Dendritic cell treated with granulocyte-macrophage colony-stimulating factor and Interleukin-4, amounts not matched to agents 40 ng/mL and 50 ng/mL, for 4 days (primary cell): ENCODE measurements around the gene CORO6.
A peak's percentile ranks its signal among the peaks of the same experiment; 100 is the strongest.

ENCODE experiments used
- H3K27ac Mint-ChIP-seq: one replicate; pipeline ENCODE4 v1.8.0; 2022; ENCODE audit warnings: mild to moderate bottlenecking, mixed read lengths
- H3K27me3 Mint-ChIP-seq: one replicate; pipeline ENCODE4 v1.8.0; 2022; ENCODE audit warnings: mild to moderate bottlenecking, mixed read lengths
- H3K36me3 Mint-ChIP-seq: one replicate; pipeline ENCODE4 v1.8.0; 2022; ENCODE audit warnings: low read depth, mixed read lengths
- H3K4me1 Mint-ChIP-seq: one replicate; pipeline ENCODE4 v1.8.0; 2022; ENCODE audit warnings: low read depth, mixed read lengths
- H3K4me3 Mint-ChIP-seq: one replicate; pipeline ENCODE4 v1.8.0; 2022; ENCODE audit warnings: mild to moderate bottlenecking, moderate library complexity, mixed read lengths
- H3K9me3 Mint-ChIP-seq: one replicate; pipeline ENCODE4 v1.8.0; 2022; ENCODE audit warnings: mixed read lengths
- intact Hi-C: fragments of 100-400 bp; cut with micrococcal nuclease; formaldehyde crosslinking; loops from one replicate; pipeline ENCODE4 v1.15.0; 2022

CORO6 gene

GRCh38 chr17:29577001-29577370 lies 45.7 kb downstream of the CORO6 start:
- peaks cover 25% of the 10 kb centered on the region for H3K4me1 Mint-ChIP-seq
- no peak overlapping the region for H3K27ac Mint-ChIP-seq
- H3K36me3 Mint-ChIP-seq, result peaks cover 98% of the 10 kb centered on the region
- intact Hi-C loops, result no loop called here
- no peak overlapping the region for H3K4me3 Mint-ChIP-seq
- H3K27me3 Mint-ChIP-seq, result no peaks in the 10 kb centered on the region
- H3K9me3 Mint-ChIP-seq, result no peaks in the 10 kb centered on the region

DNA sequence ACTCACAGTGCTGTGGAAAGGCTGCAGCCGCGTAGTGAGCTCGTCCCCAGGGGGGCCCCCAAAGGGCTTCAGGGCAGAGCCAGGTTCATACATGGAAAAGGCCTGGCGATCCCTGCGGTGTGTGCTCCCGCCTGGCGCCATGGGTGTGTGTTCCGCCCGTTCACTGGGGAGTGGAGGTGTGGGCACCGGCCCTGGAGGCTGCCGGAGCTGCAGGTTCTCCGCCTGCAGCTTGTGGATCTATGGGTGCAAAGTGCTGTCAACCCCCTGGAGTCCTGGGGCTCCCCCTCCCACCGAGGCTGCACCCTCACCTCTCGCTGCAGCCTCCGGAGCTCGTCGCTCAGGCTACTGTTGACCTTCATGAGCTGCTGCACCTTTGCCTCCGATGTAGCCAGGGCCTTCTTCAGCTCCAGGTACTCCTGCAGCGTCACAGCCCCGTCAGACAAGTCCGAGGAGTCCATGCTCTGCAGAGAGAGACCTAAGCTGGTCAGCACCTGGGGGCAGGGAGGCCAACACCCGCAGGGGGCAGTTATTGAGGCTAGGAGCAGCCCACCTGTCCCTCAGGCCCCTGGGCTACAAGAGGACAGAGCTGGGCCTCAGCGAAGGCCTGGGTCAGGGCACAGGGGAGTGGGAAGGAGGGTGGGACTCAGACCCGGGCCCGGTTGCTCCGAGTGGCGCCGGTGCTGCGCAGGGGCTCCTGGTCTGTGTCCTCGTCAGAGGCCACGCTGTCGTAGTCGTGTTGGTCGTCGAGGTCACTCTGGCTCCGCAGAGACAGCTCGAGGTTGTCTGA lies 46.3 kb downstream of the CORO6 start:
- Mint-ChIP-seq H3K27me3 (no peaks in the 10 kb centered on the region), H3K9me3 (no peaks in the 10 kb centered on the region), H3K4me3 (no peak overlapping the region), H3K27ac (no peak overlapping the region), H3K36me3 (peaks cover 98% of the 10 kb centered on the region), H3K4me1 (peaks cover 30% of the 10 kb centered on the region)
- intact Hi-C loops, result no loop called here

GRCh38 chr17:29575511-29576213 lies 47.0 kb downstream of the CORO6 start:
- intact Hi-C loops, result no loop called here
- peak overlapping the region; percentile 8 for H3K27ac Mint-ChIP-seq
- peaks cover 98% of the 10 kb centered on the region for H3K36me3 Mint-ChIP-seq

GRCh38 chr17:29574732-29575510 lies 47.8 kb downstream of the CORO6 start:
- H3K9me3 Mint-ChIP-seq, result no peaks in the 10 kb centered on the region
- no peak overlapping the region for H3K4me3 Mint-ChIP-seq
- no peaks in the 10 kb centered on the region for H3K27me3 Mint-ChIP-seq
- peaks cover 33% of the 10 kb centered on the region for H3K4me1 Mint-ChIP-seq
- H3K36me3 Mint-ChIP-seq, result peaks cover 96% of the 10 kb centered on the region
- H3K27ac Mint-ChIP-seq, result peak overlapping the region; percentile 8
- intact Hi-C loops, result no loop called here

More at GRCh38 chr17:29575511-29576213, 47.0 kb downstream of the CORO6 start:
- Mint-ChIP-seq H3K4me1 (peaks cover 38% of the 10 kb centered on the region), H3K4me3 (no peak overlapping the region), H3K9me3 (no peaks in the 10 kb centered on the region), H3K27me3 (no peaks in the 10 kb centered on the region)

- intact Hi-C loops, result no loop called here
- no peaks in the 10 kb centered on the region for H3K27me3 Mint-ChIP-seq
- no peak overlapping the region for H3K4me3 Mint-ChIP-seq
- H3K36me3 Mint-ChIP-seq, result peaks cover 90% of the 10 kb centered on the region
- H3K9me3 Mint-ChIP-seq, result no peaks in the 10 kb centered on the region
- H3K4me1 Mint-ChIP-seq, result peaks cover 37% of the 10 kb centered on the region
- peak overlapping the region; percentile 8 for H3K27ac Mint-ChIP-seq
Observed at GRCh38 chr17:29573871-29574731, 48.6 kb downstream of the CORO6 start.

GRCh38 chr17:29573558-29573869 lies 49.2 kb downstream of the CORO6 start:
- Mint-ChIP-seq H3K36me3 (peaks cover 90% of the 10 kb centered on the region), H3K27me3 (no peaks in the 10 kb centered on the region), H3K27ac (no peak overlapping the region), H3K4me3 (no peak overlapping the region), H3K9me3 (no peaks in the 10 kb centered on the region), H3K4me1 (peaks cover 42% of the 10 kb centered on the region)
- intact Hi-C loops, result no loop called here

DNA sequence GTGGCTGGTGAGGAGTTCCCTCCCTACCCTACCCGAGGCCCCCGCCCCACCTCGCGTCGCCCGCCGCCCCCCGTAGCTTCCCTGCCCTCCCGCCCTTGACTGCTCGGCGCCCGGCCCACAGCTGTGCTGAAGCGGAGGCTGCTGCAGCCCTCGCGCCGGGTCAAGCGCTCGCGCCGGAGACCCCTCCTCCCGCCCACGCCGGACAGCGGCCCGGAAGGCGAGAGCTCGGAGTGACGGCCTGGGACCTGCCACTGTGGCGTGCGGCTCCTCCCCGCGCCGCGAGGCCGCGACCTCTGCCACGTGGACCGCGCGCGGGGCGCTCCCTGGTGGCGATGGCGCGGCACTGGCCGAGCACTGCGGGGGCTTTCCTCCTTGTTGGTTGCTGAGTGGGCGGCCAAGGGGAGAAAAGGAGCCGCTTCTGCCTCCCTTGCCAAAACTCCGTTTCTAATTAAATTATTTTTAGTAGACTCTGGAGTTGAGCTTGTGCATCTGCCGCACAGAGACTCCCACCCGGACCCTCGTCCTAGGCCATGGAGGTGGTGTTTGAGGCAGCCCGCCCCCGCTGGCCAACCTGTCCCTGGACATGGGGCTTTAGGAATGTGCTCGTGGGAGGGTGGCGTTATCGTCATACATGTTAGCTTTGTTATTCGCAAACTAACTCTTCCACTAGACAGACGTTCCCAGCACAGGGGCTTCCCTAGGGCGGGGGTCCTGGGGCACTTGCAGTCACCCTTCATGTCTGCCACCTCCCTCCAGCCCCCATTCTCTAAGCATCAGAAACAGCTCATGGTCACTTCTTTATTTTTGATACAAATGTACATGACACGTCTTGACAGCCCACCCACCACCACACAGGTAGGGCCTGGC lies 49.8 kb downstream of the CORO6 start:
- H3K27ac Mint-ChIP-seq, result no peak overlapping the region
- H3K4me3 Mint-ChIP-seq, result no peak overlapping the region

GRCh38 chr17:29571883-29572681 lies 50.6 kb downstream of the CORO6 start:
- Mint-ChIP-seq H3K36me3 (peaks cover 90% of the 10 kb centered on the region), H3K9me3 (no peaks in the 10 kb centered on the region), H3K27me3 (no peaks in the 10 kb centered on the region), H3K4me3 (no peak overlapping the region), H3K27ac (no peak overlapping the region), H3K4me1 (peaks cover 48% of the 10 kb centered on the region)
- intact Hi-C loops, result no loop called here

More for the DNA sequence above, 49.8 kb downstream of the CORO6 start:
- peaks cover 48% of the 10 kb centered on the region for H3K4me1 Mint-ChIP-seq
- no peaks in the 10 kb centered on the region for H3K9me3 Mint-ChIP-seq
- no peaks in the 10 kb centered on the region for H3K27me3 Mint-ChIP-seq
- peaks cover 90% of the 10 kb centered on the region for H3K36me3 Mint-ChIP-seq
- intact Hi-C loops, result no loop called here

DNA sequence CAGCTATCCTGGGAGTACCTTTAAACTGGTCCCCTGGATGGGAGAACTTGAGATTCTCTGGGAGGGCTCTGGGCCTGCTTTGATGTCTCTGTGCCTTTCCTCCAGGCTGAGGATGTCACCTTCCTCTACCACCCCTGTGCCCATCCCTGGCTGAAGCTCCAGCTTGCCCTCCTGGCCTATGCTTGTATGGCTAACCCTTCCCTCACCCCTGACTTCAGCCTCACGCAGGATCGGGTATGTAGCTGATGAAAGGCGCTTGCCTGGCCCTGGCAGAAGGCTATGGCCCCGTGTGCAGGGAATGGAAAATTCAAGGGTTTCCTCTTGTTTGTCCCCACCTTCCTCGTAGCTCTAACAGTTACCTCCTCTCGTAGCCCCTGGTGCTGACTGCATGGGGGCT lies 51.2 kb downstream of the CORO6 start:
- Mint-ChIP-seq H3K27me3 (no peaks in the 10 kb centered on the region), H3K36me3 (peaks cover 87% of the 10 kb centered on the region), H3K4me1 (peaks cover 48% of the 10 kb centered on the region), H3K4me3 (no peak overlapping the region), H3K9me3 (no peaks in the 10 kb centered on the region), H3K27ac (no peak overlapping the region)
- intact Hi-C loops, result no loop called here

- Mint-ChIP-seq H3K4me1 (peaks cover 57% of the 10 kb centered on the region), H3K4me3 (no peak overlapping the region), H3K27ac (no peak overlapping the region), H3K9me3 (no peaks in the 10 kb centered on the region), H3K27me3 (no peaks in the 10 kb centered on the region), H3K36me3 (peaks cover 84% of the 10 kb centered on the region)
- intact Hi-C loops, result no loop called here
Observed at GRCh38 chr17:29570521-29570920, 52.2 kb downstream of the CORO6 start.

DNA sequence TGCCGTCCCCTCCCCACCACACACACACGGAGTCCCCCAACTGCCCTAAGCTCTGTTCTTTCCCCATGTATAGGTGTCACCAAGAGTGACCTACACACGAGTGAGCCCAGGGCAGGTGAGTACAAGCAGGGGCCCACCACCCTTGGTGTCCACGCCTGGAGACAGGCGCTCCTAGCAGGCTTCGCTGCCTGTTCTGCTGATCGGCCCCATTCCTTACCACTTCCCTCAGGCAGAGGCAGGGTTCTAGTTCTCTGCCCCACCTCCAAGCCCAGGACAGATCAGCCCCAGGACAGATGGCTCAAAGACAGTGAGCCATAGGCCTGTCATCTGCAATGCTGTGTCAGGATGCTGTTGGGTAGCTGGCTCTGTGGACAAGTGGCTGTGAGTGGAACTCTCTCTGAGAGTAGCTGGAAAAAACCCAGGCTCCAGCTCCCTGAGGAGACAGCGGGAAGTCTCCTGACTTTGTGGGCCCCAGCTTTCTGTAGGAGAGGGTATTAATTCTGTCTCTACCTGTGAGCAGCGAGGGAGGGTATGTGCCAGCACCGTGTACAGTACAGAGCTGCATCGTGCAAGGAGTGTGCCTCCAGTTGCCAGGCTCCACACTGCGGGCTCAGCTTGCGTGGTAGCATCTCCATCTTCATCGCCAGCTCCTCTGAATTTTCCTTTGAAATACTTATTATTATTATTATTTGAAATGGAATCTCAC lies 53.3 kb downstream of the CORO6 start:
- H3K4me3 Mint-ChIP-seq, result peak overlapping the region; percentile 98
- H3K27ac Mint-ChIP-seq, result peak overlapping the region; percentile 95
- H3K36me3 Mint-ChIP-seq, result peaks cover 73% of the 10 kb centered on the region
- H3K27me3 Mint-ChIP-seq, result no peaks in the 10 kb centered on the region
- intact Hi-C loops, result loop anchor here (10.0 kb wide), 2 partner anchors 45 to 175 kb away; partner anchors contain the start of gene TAOK1
- no peaks in the 10 kb centered on the region for H3K9me3 Mint-ChIP-seq
- H3K4me1 Mint-ChIP-seq, result peaks cover 62% of the 10 kb centered on the region
